HG02970 (cell line): ENCODE data around the gene CAVIN4.

Source experiments
- ATAC-seq: cut with Tn5 transposase; IDR thresholded peaks from one replicate; pipeline ENCODE4 v1.9.1; 2021; ENCODE audit warnings: mild to moderate bottlenecking, moderate library complexity, moderate number of reproducible peaks; ENCODE audit not compliant: unreplicated experiment, low FRiP score

The CAVIN4 gene

GRCh38 chr9:100587375-100587774 lies 9.5 kb downstream of the CAVIN4 start:
- no peak for ATAC-seq

DNA sequence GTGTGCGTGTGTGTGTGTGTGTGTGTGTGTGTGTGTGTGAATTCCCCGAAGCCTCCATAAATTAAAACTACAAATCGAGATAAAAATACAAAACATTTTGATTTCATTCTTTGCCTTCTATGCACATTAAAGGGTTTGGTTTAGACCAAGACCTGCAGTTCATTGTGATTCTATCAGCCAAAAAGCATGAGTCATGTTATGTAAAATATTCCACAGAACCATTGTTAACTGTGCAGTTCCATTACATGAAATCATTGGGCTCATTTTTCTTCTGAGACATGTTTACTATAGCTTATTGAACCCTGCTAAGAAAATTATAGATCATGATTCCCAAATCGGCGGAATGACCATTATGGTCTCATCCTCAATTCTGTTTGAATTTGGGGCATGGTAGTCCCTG lies 11.7 kb downstream of the CAVIN4 start:
- no peak for ATAC-seq

DNA sequence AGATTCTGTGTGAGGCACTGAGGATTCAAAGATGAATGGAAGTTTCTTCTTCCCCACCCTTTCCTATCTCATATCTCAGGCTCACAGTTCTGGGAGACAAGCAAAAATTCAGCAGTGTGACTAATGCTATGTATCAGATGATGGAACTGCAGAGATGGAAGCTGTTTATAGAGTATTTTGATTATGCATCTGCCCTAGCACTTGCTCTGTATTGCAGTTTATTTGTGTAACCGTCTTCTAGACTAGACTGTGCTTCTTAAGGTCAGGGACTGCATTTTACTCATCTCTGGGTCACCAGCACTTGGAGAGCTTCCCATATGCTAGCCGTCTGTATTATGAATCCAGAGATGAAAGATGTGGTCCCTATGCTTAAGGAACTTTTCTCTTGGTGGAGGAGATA lies 12.6 kb downstream of the CAVIN4 start:
- ATAC-seq, result no peak

GRCh38 chr9:100591139-100591538 lies 13.3 kb downstream of the CAVIN4 start:
- no peak for ATAC-seq

DNA sequence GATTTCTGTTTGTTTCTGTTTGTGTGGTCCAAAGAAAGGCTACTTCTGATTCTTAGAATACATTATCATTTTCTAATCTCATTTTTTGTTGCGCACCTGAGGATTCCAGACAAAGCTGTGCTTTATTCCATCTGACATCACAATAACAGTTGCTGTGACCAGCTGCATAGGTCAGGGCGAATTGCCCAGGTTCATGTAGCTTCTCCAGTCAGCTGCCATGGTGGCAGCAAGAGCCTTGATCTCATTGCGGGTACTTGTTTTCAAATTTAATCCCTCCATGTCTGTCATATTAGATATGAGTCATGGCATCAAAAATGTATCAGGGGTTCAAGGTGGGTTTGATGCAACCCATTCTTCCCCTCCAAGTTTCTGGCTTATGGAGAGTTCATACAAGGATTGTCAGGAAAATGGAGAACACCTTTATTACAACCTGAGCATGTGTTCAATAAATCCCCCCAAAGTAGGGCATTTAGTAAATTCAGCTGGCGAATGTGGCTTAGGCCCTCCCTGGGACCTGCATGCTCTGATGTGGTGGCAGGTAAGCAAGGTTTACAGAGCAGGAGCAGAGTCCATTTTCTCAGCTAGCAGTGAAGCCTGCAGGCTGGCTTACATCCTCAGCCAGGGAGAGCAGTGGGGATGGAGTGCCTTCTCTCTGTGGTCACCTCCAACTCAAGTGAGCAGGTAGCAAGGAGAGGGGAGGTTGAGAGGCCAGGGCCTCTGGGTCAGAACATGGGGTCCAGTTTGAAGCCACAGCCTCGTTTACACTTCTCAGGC lies 13.9 kb downstream of the CAVIN4 start:
- ATAC-seq, result no peak

GRCh38 chr9:100595391-100596199 lies 17.7 kb downstream of the CAVIN4 start:
- ATAC-seq, result no peak

- no peak for ATAC-seq
These were observed 19.4 kb downstream of the CAVIN4 start for GRCh38 chr9:100597236-100597635.

DNA sequence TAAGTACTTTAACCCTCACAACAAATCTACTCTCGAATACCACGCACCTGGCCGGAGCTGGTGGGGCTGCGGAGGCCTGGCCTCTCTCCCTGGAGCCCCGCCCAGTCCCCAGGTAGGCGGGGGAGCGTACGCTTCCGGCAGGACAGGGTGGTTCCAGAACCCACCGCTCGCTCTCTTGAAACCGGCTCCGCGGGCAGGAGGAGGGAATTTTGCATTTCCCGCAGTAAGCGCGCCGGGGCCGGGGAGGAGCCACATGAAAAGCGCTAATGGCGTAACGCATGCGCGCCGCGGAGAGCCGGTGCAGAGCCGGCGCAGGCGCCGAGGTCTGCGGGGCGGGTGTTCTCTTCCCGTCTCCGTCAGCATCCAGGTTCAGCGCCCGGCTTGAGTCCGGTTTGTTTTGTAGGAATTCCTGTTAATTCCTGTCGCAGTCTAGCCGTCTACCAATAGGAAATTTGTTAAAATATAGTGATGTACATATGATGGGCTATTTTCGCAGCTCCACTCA lies 20.8 kb downstream of the CAVIN4 start:
- peak; percentile 59 for ATAC-seq

GRCh38 chr9:100600521-100601079 lies 22.7 kb downstream of the CAVIN4 start:
- no peak for ATAC-seq

GRCh38 chr9:100601216-100601615 lies 23.3 kb downstream of the CAVIN4 start:
- ATAC-seq, result no peak

GRCh38 chr9:100602342-100602801 lies 24.5 kb downstream of the CAVIN4 start:
- ATAC-seq, result no peak

DNA sequence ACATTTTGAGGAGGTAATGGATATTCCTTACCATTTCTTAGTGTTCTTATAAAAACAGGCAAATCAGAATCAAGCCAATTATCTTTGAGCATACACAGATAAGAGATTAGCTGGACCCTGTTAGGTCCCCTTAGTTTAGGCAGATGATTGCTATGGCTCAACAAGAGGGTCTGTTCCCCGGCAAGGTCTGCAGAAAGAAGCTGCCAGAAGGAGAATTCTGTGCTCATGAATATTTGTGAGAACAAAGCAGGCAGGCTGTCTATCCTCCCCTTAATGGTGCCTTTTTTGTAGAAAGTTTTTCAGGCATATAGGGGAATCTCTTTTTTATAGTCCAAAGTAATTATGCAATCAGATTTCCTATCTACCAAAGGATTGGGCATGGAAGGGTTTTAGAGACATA lies 27.5 kb downstream of the CAVIN4 start:
- ATAC-seq, result no peak

DNA sequence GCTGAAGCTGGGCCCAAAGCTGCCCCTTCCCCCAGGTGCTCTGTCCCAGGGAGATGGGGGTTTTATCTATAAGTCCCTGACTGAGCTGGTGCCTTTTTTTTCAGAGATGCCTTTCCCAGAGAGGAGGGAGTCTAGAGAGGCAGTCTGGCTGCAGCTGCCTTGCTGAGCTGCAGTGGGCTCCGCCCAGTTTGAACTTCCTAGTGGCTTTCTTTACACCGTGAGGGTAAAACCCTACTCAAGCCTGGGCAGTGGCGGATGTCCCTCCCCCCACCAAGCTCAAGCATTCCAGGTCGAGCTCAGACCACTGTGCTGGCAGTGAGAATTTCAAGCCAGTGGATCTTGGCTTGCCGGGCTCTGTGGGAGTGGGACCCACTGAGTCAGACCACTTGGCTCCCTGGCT lies 41.3 kb downstream of the CAVIN4 start:
- ATAC-seq, result no peak

- ATAC-seq, result no peak
These were observed 41.8 kb downstream of the CAVIN4 start for GRCh38 chr9:100619665-100620064.

DNA sequence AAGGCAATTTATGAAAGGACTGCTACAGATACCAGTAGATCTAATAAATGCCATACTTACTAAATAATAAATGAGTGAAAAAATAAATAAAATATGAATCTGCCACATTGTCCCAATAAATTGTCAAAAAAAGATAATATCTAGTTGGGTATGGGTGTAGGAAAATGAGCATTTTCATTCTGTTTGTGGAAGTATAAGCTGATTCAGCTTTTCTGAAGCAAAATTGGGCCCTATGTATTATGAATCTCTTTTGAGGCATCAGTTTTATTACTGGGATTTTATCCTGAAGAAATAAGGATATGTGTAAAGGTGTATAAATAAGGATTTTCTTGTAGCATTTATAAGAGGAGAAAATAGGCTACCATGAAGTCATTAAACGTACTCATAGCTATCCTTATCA lies 46.1 kb downstream of the CAVIN4 start:
- ATAC-seq, result no peak

DNA sequence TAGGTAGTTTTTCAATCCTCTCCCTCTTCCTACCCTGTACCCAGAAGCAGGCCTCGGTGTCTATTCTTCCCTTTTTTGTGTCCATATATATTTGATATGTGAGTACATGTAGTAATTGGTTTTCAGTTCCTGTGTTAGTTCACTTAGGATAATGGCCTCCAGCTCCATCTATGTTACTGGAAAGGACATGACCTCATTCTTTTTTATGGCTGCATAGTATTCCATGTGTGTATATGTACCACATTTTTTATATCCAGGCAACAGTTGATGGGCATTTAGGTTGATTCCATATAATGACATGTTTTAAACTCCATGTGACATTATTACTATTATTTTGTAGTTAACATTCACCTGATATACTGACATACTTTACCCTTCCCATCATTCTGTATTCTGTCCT lies 49.1 kb downstream of the CAVIN4 start:
- ATAC-seq, result no peak

DNA sequence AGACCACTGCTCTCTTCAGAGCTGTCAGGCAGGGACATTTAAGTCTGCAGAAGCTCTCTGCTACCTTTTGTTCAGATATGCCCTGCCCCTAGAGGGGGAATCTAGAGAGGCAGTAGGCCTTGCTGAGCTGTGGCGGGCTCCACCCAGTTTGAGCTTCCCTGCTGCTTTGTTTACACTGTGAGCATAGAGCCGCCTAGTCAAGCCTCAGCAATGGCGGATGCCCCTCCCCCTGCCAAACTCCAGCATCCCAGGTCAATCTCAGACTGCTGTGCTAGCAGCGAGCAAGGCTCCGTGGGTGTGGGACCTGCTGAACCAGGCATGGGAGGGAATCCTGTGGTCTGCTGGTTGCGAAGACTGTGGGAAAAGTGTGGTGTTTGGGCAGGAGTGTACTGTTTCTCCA lies 59.9 kb downstream of the CAVIN4 start:
- ATAC-seq, result no peak
